Esophagus muscularis mucosa (tissue), 3 donors: ENCODE measurements around the gene FANCC.

Experiments
- CTCF ChIP-seq, 3 experiments: fragments of 200-600 bp in 2 of 3; fragments of 450-650 bp in 1 of 3; sonication (generic) in 2 of 3; IDR thresholded peaks; one replicate each; pipeline ENCODE4 v1.5.1; 2017 to 2019; ENCODE audit warnings: antibody characterized with exemption in 3 of 3, mild to moderate bottlenecking in 2 of 3, moderate library complexity in 1 of 3
- POLR2A ChIP-seq: fragments of 450-650 bp; IDR thresholded peaks from one replicate; pipeline ENCODE4 v1.6.1; 2017; ENCODE audit warnings: antibody characterized with exemption, moderate library complexity, mild to moderate bottlenecking, low read depth
- POLR2AphosphoS5 ChIP-seq, 2 donors: sonication (generic); formaldehyde crosslinking; IDR thresholded peaks; one replicate each; pipeline ENCODE4 v1.6.1; 2017; ENCODE audit warnings: antibody characterized with exemption in 2 of 2

- TF ChIP-seq CTCF (IDR thresholded peaks at IDR 0.05) = no peak
- TF ChIP-seq POLR2AphosphoS5 (IDR thresholded peaks at IDR 0.05) = no peak
- no peak for TF ChIP-seq POLR2A
Measured at GRCh38 chr9:95108777-95109176, 208.7 kb downstream of the FANCC start.
